GM18870 (cell line): ENCODE measurements around the gene GOLGA6L2.
"Not testable (repeated sequence)": the region's sequence is repeated elsewhere in the genome, so short reads cannot be mapped to it uniquely, and the experiment has no call there.

Source experiments
- ATAC-seq: cut with Tn5 transposase; IDR thresholded peaks from one replicate; pipeline ENCODE4 v1.9.1; 2021; ENCODE audit warnings: moderate library complexity; ENCODE audit not compliant: unreplicated experiment

GOLGA6L2 gene

DNA sequence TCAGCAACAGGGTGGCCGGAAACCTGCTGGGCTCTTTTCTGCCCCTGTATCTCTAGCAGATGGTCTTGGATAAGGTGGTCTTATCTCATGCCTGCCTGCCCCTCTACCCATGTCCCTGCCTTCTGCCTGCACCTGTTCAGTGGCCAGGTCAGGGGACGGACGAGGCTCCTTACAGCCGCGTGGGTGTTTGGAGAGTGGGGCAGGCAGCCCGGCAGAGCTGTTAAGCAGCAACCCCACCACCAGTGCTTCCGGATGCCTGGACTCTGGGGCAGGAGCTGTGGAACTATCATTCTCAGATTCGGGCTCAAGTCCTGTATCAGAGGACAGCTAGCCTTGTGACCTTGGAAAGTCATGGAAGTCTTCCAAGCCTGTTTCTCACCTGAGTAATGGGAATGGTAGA is 21.7 kb downstream of the GOLGA6L2 start:
- not testable (repeated sequence) for ATAC-seq

GRCh38 chr15:23424111-23424904 is 22.7 kb downstream of the GOLGA6L2 start:
- no peak for ATAC-seq

DNA sequence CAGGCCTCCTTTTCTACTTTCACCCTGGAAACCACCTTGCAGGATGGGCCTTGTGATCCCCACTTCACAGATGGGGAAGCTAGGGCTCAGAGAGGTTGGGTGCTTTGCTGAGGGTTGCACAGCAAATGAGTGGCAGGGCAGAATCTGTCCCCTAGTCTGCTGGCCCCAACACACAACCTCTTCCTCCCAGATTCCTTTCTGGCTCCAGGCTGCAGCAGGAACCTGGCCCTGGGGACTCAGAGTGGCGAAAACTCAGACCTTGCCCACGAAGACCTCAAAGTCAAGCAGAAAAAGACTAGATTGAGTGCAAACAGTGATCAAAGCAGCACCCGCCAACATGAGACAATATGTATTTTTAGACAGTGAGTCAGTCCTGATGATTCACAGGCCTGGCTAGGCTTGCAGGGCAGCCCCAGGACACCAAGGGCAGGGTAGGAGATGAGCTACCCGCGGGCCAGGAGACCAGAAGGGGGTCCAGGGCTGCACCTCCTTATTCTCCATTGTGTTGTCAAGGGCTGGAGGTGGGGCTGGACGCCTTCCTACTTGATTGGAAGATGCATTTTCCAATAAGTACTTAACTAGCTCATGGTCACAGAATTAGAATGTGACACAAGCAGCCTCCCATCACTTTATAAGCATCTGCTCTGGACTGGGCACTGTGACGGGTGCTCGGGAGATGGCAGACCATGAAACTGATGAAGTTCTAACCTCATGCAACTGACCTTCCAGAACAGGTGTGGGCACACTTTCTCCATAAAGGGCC is 23.9 kb downstream of the GOLGA6L2 start:
- peak; percentile 83 for ATAC-seq

DNA sequence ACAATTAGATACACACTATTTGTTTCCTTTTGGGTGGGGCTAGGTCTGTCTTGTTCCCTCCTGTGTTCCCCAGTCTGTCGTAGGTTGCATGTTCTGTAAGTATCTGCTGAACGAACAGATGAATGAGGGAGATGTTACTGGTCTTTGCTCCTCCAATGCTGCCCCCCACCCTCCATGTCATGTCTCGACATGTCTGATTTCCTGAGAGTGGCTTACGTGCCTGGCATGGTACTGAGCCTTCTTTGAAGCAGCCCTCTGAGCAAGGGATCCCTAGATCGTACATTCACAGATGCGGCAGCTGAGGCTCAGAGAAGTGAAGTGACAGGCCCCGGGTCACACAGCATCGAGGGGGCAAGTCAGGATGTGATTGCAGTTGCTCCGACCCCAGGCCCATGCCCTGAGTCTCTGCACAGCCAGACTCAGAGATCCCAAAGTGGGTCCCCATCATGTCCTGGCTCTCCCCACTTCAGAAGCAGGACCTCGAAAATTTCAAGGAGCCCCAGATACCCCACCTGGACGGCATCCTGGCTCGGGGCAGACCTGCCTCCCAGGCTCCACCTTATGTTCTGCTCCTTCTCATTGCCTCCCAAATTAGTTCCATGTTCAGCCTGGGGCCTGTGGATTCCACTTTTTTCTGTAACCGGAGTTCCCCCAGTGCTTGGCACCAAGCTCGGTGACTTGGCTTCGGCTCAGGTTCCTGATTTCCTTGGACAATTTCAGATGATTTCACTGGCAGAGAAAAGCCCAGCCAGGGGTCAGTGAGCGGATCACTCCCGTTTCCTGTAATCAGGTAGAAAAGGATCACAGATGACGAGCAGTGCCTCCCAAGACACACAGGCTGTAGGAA is 24.7 kb downstream of the GOLGA6L2 start:
- no peak for ATAC-seq

GRCh38 chr15:23420806-23421575 is 26.1 kb downstream of the GOLGA6L2 start:
- no peak for ATAC-seq

DNA sequence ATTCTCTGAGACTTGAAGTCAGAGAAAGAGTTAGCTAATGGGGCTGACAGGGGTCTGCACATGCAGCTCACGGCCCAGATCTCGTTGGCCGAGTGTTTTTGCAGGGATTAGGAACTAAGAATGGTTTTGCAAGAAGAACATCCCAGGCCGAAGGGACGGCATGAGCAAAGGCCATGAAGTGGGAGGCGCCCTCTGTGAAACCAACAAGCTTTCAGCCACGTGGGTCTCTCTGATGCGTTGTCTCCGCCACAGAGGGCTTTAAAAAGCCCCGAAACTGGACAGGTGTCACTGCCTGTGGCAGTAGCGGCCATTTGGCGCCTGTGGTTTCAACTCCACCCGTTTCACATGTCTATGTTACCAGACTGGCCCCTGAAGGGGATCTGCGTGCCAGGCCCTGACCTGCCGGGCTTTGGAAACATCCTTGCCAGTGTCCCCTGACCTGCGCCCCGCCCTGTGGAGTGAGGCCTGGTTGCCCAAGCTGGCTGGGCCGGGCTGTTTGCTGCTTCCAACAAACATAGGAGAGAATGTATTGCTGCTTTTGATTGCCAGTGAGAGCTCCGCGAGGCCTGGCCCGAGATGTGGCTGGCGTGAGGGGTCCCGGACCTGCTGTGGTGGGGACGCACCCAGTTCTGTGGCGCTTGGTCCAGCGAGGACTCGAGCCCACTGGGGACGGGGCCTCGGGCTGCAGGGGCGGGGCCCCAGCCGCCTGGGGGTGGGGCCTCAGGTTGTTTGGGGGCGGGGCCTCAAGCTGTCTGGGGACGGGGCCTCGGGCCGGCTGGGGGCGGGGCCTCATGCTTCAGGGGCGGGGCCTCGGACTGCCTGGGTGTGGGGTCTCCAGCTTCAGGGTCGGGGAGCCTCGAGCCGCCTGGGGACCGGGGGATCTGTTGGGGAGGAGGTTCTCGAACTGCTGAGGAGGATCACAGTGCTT is 30.4 kb downstream of the GOLGA6L2 start:
- ATAC-seq: no peak

DNA sequence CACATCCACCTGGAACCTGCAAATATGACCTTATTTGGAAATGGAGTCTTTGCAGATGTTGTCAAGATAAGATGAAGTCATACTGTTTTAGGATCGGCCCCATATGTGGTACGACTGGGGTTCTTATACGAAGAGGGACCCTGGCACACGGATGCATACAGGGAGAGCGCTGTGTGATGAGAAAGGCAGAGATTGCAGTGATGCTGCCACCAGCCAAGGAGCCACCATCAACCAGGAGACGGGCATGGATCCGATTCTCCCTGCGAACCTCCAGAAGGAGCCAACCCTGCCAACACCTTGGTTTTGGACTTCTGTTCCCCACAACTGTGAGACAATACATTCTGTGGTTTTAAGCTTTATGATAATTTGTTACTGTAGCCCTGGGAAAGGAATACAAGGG is 31.2 kb downstream of the GOLGA6L2 start:
- ATAC-seq: not testable (repeated sequence)

DNA sequence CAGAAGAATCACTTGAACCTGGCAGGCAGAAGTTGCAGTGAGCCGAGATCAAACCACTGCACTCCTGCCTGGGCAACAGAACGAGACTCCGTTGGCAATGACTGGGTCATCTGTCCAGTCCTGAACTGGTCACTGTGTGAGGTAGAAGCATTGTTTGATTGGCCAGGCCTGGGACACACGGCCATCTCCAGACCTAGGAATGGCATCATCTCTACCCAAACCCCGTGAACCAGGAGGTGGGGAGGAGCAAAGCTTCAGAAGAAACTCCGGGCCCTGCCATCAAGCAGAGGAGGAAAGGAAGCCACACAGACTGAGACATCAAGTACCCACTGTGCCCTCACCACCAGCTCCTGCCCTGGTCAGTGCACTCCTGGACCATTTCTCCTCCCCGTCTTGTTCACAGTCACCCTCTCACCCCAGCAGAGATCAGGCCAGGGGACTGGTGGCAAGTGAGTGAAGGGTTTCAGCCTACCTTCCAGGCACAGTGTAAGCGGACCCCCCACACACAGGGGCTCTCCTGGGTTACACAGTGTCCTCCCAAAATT is 31.6 kb downstream of the GOLGA6L2 start:
- no peak for ATAC-seq

GRCh38 chr15:23412881-23413600 is 34.0 kb downstream of the GOLGA6L2 start:
- not testable (repeated sequence) for ATAC-seq

DNA sequence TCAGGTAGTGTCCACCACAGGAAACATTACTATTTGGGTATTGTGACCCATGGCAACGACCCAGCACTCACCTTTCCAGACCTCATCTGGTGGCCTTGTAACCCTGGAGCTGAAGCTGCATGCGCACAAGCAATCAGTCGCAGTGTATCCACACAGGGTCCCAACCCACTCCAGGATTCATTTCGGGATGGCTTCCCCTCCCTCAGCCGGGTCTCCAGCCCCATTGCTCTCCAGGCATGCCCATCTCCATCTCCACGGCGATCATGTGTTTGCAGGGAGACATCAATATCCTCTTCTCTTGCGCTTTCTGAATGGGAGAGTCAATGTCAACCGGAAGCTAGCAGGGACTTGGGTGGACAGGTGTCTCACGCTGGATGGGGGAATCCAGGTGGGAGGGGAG is 35.2 kb downstream of the GOLGA6L2 start:
- no peak for ATAC-seq

DNA sequence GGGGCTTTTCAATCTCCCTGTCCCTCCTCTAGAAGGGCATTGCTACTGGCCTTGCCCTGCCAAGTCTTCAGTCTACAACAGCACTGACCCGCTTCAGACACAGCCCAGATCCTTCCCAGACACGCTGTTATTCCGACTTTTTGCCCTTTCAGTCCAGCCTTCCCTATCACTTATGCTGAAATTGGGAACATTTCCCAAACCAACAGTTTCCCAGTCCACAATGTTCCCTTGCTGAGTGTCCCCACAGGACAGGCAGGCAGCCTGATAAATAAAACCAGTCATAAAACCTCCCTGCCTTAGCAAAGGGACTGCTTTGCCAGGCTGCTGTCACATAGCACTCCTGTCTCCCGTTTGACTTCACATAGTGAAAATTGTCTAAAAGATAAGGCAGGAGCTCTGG is 43.5 kb downstream of the GOLGA6L2 start:
- ATAC-seq: no peak

GRCh38 chr15:23402544-23402943 is 44.5 kb downstream of the GOLGA6L2 start:
- no peak for ATAC-seq

DNA sequence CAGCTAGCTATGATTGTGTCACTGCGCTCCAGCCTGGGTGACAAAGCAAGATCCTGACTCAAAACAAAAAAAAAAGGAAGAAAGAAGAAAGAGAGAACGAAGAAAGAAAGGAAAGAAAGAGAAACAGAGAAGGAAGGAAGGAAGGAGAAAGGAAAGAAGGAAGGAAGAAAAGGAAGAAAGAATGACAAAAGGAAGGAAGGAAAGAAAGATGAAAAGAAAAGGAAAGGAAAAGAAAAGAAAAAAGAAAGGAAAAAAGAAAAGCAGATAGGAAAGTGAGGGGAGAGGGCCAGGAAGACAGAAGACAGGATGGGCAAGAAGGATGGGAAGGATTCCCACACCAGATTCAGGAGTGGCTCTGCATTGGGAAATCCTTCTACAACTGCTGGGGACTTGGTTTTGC is 44.9 kb downstream of the GOLGA6L2 start:
- no peak for ATAC-seq

- no peak for ATAC-seq
Observed at GRCh38 chr15:23401627-23402026, 45.4 kb downstream of the GOLGA6L2 start.

GRCh38 chr15:23399207-23399606 is 47.8 kb downstream of the GOLGA6L2 start:
- ATAC-seq: not testable (repeated sequence)

GRCh38 chr15:23398357-23398756 is 48.7 kb downstream of the GOLGA6L2 start:
- not testable (repeated sequence) for ATAC-seq

DNA sequence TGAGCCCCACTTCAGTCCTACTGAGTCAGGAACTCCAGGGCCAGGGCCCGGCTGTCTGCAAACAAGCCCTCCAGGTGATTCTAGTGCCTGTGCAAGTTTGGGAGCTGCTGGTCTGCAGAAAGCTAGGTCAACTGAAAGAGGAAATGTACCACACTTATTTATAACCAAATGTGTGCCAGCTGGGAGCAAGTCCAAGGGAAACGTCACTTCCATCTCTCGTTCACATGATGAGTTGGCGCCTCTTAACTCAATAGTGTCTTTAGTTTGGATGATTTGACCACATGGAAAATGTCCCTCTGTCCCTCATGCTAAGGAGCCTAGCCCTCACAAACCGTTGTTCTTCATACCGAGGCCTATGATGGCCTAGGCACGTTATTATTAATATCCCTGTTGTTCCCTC is 49.3 kb downstream of the GOLGA6L2 start:
- no peak for ATAC-seq

DNA sequence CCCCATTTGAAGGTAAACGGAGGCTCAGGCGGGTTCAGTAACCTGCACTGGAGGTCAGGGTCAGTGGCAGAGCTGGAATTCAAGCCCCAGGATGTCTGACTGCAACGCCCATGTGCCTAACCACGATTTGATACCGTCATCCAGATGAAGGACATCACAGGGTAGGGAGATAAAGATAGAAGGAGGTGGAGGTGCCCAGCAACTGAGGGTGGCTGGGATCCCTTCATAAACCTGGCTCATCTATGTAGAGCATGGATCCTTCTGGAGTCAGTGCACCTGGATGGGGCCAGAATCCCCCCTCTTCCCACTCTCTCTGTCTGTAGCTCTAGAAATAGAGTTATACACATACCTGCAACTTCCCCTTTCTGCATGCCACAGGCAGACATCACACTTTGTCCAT is 51.2 kb downstream of the GOLGA6L2 start:
- ATAC-seq: no peak
